GM13976 (cell line): Measurements from ENCODE around the gene KCNQ1.
A peak's percentile ranks its signal among the peaks of the same experiment; 100 is the strongest.

Source experiments
- DNase-seq: peaks from one replicate; pipeline ENCODE4 v3.0.0; 2012; ENCODE audit warnings: low spot score
- in situ Hi-C: fragments of 300-500 bp; cut with MboI; formaldehyde crosslinking; loops from one replicate; pipeline ENCODE4 v1.12.0; 2022; ENCODE audit warnings: low sequenced_read_pairs, mixed read lengths, inconsistent platforms; ENCODE audit not compliant: unreplicated experiment
- TF ChIP-seq, protein P1 (sequence below): IDR thresholded peaks from 2 replicates; pipeline ENCODE4 v1.5.1; 2012; ENCODE audit warnings: borderline replicate concordance, mild to moderate bottlenecking; ENCODE audit not compliant: insufficient read depth; ENCODE audit errors: extremely low read depth, missing control alignments, control extremely low read depth

The KCNQ1 gene

DNA sequence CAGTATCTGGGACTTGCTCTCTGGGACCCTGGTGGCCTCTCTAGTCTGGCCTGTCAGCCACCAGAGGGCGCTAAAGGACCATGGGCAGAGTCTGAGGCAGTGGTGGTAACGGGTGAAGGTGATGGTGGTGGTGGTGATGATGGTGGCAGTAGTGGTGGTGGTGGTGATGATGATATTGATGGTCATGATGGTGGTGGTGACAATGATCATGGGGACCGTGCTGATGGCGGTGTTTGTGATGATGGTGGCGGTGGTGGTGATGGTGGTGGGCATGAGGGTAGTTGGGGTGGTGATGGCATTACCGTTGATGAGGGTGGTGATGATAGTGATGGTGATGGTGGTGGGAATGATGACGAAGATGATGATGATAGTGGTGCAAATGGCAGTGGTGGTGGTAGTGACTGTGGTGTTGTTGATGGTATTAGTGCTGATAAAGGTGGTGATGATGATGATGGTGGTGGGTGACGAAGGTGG lies 16.4 kb upstream of the KCNQ1 start:
- in situ Hi-C loops, result loop anchor here (10.0 kb wide), 1 partner anchor 224 kb away; no protein-coding TSS in a partner anchor
- peak; percentile 83 for DNase-seq
- TF ChIP-seq, protein P1, sequence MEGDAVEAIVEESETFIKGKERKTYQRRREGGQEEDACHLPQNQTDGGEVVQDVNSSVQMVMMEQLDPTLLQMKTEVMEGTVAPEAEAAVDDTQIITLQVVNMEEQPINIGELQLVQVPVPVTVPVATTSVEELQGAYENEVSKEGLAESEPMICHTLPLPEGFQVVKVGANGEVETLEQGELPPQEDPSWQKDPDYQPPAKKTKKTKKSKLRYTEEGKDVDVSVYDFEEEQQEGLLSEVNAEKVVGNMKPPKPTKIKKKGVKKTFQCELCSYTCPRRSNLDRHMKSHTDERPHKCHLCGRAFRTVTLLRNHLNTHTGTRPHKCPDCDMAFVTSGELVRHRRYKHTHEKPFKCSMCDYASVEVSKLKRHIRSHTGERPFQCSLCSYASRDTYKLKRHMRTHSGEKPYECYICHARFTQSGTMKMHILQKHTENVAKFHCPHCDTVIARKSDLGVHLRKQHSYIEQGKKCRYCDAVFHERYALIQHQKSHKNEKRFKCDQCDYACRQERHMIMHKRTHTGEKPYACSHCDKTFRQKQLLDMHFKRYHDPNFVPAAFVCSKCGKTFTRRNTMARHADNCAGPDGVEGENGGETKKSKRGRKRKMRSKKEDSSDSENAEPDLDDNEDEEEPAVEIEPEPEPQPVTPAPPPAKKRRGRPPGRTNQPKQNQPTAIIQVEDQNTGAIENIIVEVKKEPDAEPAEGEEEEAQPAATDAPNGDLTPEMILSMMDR, result peak; percentile 74

GRCh38 chr11:2431395-2431794 lies 13.4 kb upstream of the KCNQ1 start:
- no peak for DNase-seq
- in situ Hi-C loops, result loop anchor here (5.0 to 10.0 kb wide), 2 partner anchors 101 to 443 kb away; no protein-coding TSS in a partner anchor
- TF ChIP-seq, protein P1, result no peak

DNA sequence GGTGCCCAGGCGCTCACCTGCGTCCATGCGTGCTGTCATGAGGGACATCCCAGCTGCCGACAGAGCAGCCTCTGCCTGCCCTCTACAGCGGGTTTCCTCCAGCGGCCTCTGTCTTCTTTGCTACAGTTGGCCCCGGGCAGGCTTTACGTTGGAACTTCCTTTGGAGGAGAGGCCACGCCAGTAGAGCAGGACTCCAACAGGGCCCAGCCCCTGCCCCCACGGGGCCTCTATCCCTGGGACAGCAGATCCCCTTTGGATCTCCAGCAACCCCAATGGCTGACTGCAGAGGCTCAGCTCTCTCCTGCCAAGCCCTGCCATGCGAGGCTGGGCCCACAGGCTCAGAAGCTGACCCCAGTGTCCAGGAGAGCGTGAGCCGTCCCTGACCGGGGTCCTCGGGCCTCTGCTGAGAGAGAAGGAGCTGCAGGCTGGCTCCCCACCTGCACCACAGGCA lies 12.6 kb upstream of the KCNQ1 start:
- in situ Hi-C loops, result loop anchor here (5.0 to 10.0 kb wide), 2 partner anchors 100 to 443 kb away; no protein-coding TSS in a partner anchor

GRCh38 chr11:2432628-2433071 lies 12.2 kb upstream of the KCNQ1 start:
- in situ Hi-C loops, result loop anchor here (5.0 to 10.0 kb wide), 2 partner anchors 100 to 442 kb away; no protein-coding TSS in a partner anchor
- no peak for DNase-seq
- TF ChIP-seq, protein P1, result no peak

More for the DNA sequence above, 12.6 kb upstream of the KCNQ1 start:
- TF ChIP-seq, protein P1, result no peak
- no peak for DNase-seq

DNA sequence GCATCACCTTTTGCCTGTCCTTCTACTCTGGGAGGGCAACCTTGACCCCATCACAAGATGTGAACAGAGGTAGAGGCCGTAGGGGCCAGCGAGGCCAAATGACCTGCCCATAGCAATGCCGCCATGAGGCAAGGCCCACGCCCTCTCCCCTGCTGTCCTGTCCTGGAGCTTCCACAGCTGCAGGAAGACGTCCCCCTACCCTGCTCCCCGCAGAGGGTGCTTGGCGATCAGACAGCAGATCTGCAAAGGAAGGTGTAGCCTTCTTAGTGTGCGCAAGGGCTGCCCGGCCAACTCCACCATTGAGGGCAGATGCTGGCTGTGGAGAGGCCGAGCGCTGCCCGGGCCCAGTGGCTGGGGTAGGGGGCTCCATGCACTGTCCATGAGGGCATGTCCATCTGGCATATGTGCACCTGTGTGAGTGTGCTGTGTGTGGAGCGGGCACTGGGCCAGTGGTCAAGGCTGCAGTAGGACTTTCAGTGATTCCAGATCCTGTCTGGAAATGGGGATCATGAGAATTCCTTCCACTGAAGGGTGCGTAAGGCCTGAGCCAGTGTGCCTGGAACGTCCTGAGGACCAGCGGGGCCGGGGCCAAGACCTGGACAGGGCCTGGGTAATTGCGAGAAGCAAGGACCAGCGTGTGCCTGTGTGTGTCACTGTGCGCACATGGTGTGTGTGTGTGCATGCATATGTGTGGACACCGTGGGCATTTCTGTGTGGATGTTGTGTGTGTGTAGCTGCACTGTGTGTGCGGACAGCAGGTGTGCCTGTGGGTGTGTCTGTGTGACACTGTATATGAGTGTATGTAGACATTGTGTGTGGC lies 11.5 kb upstream of the KCNQ1 start:
- no peak for DNase-seq
- TF ChIP-seq, protein P1, result no peak
- in situ Hi-C loops, result loop anchor here (5.0 to 10.0 kb wide), 2 partner anchors 99 to 441 kb away; no protein-coding TSS in a partner anchor

DNA sequence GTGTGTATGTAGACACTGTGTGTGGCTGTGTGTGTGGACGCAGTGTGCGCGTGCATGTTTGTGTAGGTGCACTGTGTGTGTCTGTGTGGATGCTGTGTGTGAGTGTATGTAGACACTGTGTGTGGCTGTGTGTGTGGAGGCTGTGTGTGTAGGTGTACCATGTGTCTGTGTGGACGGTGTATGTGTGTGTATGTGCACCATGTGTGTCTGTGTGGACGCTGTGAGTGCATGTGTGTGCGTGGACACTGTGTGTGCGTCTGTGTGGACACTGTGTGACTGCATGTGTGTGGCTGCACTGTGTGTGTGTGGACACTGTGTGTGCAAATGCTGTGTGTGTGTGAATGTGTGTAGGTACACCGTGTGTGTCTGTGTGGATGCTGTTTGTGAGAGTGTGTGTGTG lies 10.8 kb upstream of the KCNQ1 start:
- in situ Hi-C loops, result loop anchor here (5.0 to 10.0 kb wide), 2 partner anchors 98 to 441 kb away; no protein-coding TSS in a partner anchor
- TF ChIP-seq, protein P1, result no peak
- no peak for DNase-seq
